Heart left ventricle (tissue), 16 donors: Measurements from ENCODE around the gene ATP5PB. TPM values are rescaled to one million over a fixed set of nuclear protein-coding genes. Genes with fewer than 3 reads are reported as not detected.

Experiments used
- ATAC-seq, 4 donors: fragments of 200-7000 bp; cut with Tn5 transposase; one replicate each; pipeline ENCODE4 v1.9.1; 2020 to 2022; ENCODE audit warnings: moderate library complexity in 4 of 4, mild to moderate bottlenecking in 3 of 4, moderate number of reproducible peaks in 1 of 4
- DNase-seq, 5 donors: peaks; one replicate each; pipeline ENCODE4 v3.0.0-alpha.2; 2020
- H3K27ac ChIP-seq, 12 donors: fragments of 200-600 bp; sonication (generic) in 4 of 12; one replicate each; pipeline versions ENCODE4 v1.5.0 to v1.8.0; 2016 to 2022; ENCODE audit warnings: mild to moderate bottlenecking in 2 of 12
- H3K27me3 ChIP-seq, 9 donors: fragments of 200-600 bp; sonication (generic) in 2 of 9; one replicate each; pipeline versions ENCODE4 v1.5.1 to v1.8.0; 2016 to 2022; ENCODE audit warnings: mild to moderate bottlenecking in 3 of 9
- H3K36me3 ChIP-seq, 9 donors: fragments of 200-600 bp; sonication (generic) in 2 of 9; one replicate each; pipeline versions ENCODE4 v1.5.0 to v1.8.0; 2018 to 2022; ENCODE audit warnings: mild to moderate bottlenecking in 2 of 9
- H3K4me1 ChIP-seq, 12 donors: fragments of 200-600 bp; sonication (generic) in 4 of 12; one replicate each; pipeline versions ENCODE4 v1.5.0 to v1.8.0; 2016 to 2022; ENCODE audit warnings: mild to moderate bottlenecking in 3 of 12
- H3K4me3 ChIP-seq, 12 donors: fragments of 200-600 bp; sonication (generic) in 4 of 12; one replicate each; pipeline versions ENCODE4 v1.5.0 to v1.8.0; 2017 to 2022; ENCODE audit warnings: mild to moderate bottlenecking in 9 of 12, moderate library complexity in 4 of 12
- H3K9me3 ChIP-seq, 12 donors: fragments of 200-600 bp; sonication (generic) in 4 of 12; one replicate each; pipeline versions ENCODE4 v1.5.0 to v1.8.0; 2016 to 2022; ENCODE audit warnings: mild to moderate bottlenecking in 1 of 12
- CTCF ChIP-seq, 12 donors: fragments of 200-600 bp; sonication (generic) in 4 of 12; IDR thresholded peaks; one replicate each; pipeline versions ENCODE4 v1.5.0 to v1.8.0; 2018 to 2022; ENCODE audit warnings: antibody characterized with exemption in 12 of 12, mild to moderate bottlenecking in 5 of 12
- POLR2A ChIP-seq, 2 donors: fragments of 450-650 bp; IDR thresholded peaks; one replicate each; pipeline ENCODE4 v1.6.1; 2017; ENCODE audit warnings: antibody characterized with exemption in 2 of 2, mild to moderate bottlenecking in 2 of 2, moderate library complexity in 2 of 2
- WGBS, 4 donors: extraction: QIAGEN DNeasy Blood & Tissue Kit in 2 of 4; methylation state at CpG; one replicate each; pipeline versions ENCODE4 v1.1.5 to v1.1.7; 2013 to 2018; 5-methylcytosine and 5-hydroxymethylcytosine counted together
- intact Hi-C, 10 donors: fragments of 100-400 bp; cut with DNase I; formaldehyde crosslinking; loops; one replicate each; pipeline versions ENCODE4 v1.11.1 to v1.14.2; 2022
- long read RNA-seq, 3 donors: library from polyadenylated mRNA; unstranded; transcript quantifications; one replicate each; pipeline ENCODE4 v2.0.0, GENCODE V29; 2020 to 2021
- polyA plus RNA-seq, 2 donors: library from polyadenylated mRNA; stranded (reverse); fragments of 200-250 nt; gene quantifications; one replicate each; pipeline ENCODE4 v1.2.3, GENCODE V29; 2013
- total RNA-seq, 9 donors: library from RNA; depleted of rRNA in 2 of 9; stranded (reverse); fragments of >200 nt in 2 of 9; fragmentation: NEBNext Ultra II Directional in 3 of 9; extraction: Animal tissue kit (Norgen Biotek cat#: 25700) in 3 of 9; gene quantifications; one replicate each; pipeline versions ENCODE4 v1.1.0 to v1.2.4, GENCODE V29; 2016 to 2023
- donor health status: ischemic (EF 13 %, LVEDD 7.1; RV severe dilation, severe dysfunction).
- donor health status: healthy with polysubstance abuse.
- donor health status: DM: no; HTN: yes; CAD: no.
- donor health status: DM: no; HTN: no; CAD: no.
- donor health status: ischemic (EF 25% LVEDD 6.9; RV normal size, moderate dysfunction).
- donor health status: ischemic (EF 25% LVEDD 5.7; RV mildly dilated, moderate dysfunction).
- donor health status: healthy.
- donor health status: DM: yes; HTN: yes; CAD: no.
- donor health status: ischemic (EF 35%, LVEDD 5.7; RV mildly dilated, moderate dysfunction).
- donor health status: nonischemic (EF 11% LVEDD 7.7; RV severe dilation, severe dysfunction).
- donor health status: DM: yes; HTN: yes; CAD: no.
- donor health status: PGD.
- donor health status: ischemic (EF 29% LVEDD 5.4; RV normal size, mild dysfunction).
- donor health status: nonischemic (EF 23%, LVEDD 6.1; RV moderate dilation, normal function).

ATP5PB gene
- total RNA-seq (100 to 1,000 TPM; 394 to 878 (median 625) TPM), polyA plus RNA-seq (100 to 1,000 TPM; 563 to 710 TPM)
- long read RNA-seq, donor 1, transcript ATP5PB-202 (7 exons, 3,156 nt) = major isoform, 559 of 577 reads
- long read RNA-seq, donor 1, partial matches to known transcripts = 9 of 577 reads
- long read RNA-seq, donor 1, other reads (novel, unspliced or antisense) = 7 of 577 reads
- long read RNA-seq, donor 2, transcript ATP5PB-202 (7 exons, 3,156 nt) = major isoform, 1,445 of 1,499 reads
- long read RNA-seq, donor 2, transcript ATP5PB-201 (6 exons, 1,040 nt) = minor isoform, 23 of 1,499 reads
- long read RNA-seq, donor 2, partial matches to known transcripts = 9 of 1,499 reads
- long read RNA-seq, donor 2, other reads (novel, unspliced or antisense) = 22 of 1,499 reads
- long read RNA-seq, donor 3, transcript ATP5PB-202 (7 exons, 3,156 nt) = major isoform, 292 of 300 reads
- long read RNA-seq, donor 3, partial matches to known transcripts = 2 of 300 reads
- long read RNA-seq, donor 3, other reads (novel, unspliced or antisense) = 5 of 300 reads

- peak within 1 kb of the TSS; percentile 76 to 96 (median 90) for H3K27ac ChIP-seq
- TF ChIP-seq POLR2A (IDR thresholded peaks at IDR 0.05) (no peak), CTCF (IDR thresholded peaks at IDR 0.05) (peak in 1 of 12 donors; percentile 21)
- peaks cover 5 to 65% (median 46%) of the 10 kb centered on the region in 12 donors for H3K4me1 ChIP-seq
- no peaks in the 10 kb centered on the region for H3K9me3 ChIP-seq
- peak within 1 kb of the TSS; percentile 58 to 96 (median 85) for H3K4me3 ChIP-seq
- ATAC-seq (peak; percentile 93 to 96 (median 94)), DNase-seq (peak; percentile 93 to 97 (median 96))
- no peaks in the 10 kb centered on the region for H3K27me3 ChIP-seq
- H3K36me3 ChIP-seq = peaks cover 2 to 61% (median 54%) of the 10 kb centered on the region in 9 donors
- intact Hi-C loops = loop anchor here in 2 of 10 donors (2.0 to 5.0 kb wide), 2 partner anchors 60 to 307 kb away; partner anchors contain the start of genes CEPT1 (in 1 of the 2) and DRAM2 (in 1 of the 2)
- WGBS, 4 donors = 0 to 2% (median 1%) methylated on average over 34 to 54 of the region's 54 CpGs
These were observed at the start of gene ATP5PB, which contains the start of gene WDR77 for GRCh38 chr1:111448918-111449702. TSS of gene ATP5PB (plus strand) at chr1:111449464. CDS start at chr1:111449542, 78 bp downstream. TSS of gene WDR77 (minus strand) at chr1:111449256. CDS start at chr1:111449169, 87 bp downstream.

- no peaks in the 10 kb centered on the region for H3K4me1 ChIP-seq
- TF ChIP-seq POLR2A (IDR thresholded peaks at IDR 0.05) (no peak), CTCF (IDR thresholded peaks at IDR 0.05) (peak; percentile 53 to 82 (median 69))
- no peaks in the 10 kb centered on the region for H3K36me3 ChIP-seq
- peaks cover 0 to 3% (median 0%) of the 10 kb centered on the region in 9 donors for H3K27me3 ChIP-seq
- H3K4me3 ChIP-seq = no peak overlapping the region
- 27 to 33% (median 32%) methylated on average over 9 of the region's 9 CpGs for WGBS, 4 donors
- intact Hi-C loops = loop anchor here (1.0 to 5.0 kb wide), 4 partner anchors 177 to 368 kb away; no protein-coding TSS in a partner anchor
- no peak overlapping the region for H3K27ac ChIP-seq
- no peak for ATAC-seq
- DNase-seq = peak in 3 of 5 donors; percentile 26 to 32 (median 29)
- peaks cover 0 to 9% (median 0%) of the 10 kb centered on the region in 12 donors for H3K9me3 ChIP-seq
These were observed 49.3 kb upstream of the ATP5PB start for GRCh38 chr1:111399792-111400610.

- Histone ChIP-seq H3K36me3 (no peaks in the 10 kb centered on the region), H3K27me3 (peaks cover 0 to 3% (median 0%) of the 10 kb centered on the region in 9 donors), H3K4me1 (peaks cover 0 to 15% (median 4%) of the 10 kb centered on the region in 12 donors), H3K27ac (no peak overlapping the region), H3K9me3 (peaks cover 0 to 9% (median 0%) of the 10 kb centered on the region in 12 donors), H3K4me3 (no peak overlapping the region)
- DNase-seq = no peak
- intact Hi-C loops = loop anchor here in 3 of 10 donors (5.0 kb wide), 2 partner anchors 180 to 370 kb away; no protein-coding TSS in a partner anchor
- no peak for TF ChIP-seq CTCF (IDR thresholded peaks at IDR 0.05)
- no peak for TF ChIP-seq POLR2A (IDR thresholded peaks at IDR 0.05)
- no peak for ATAC-seq
- 85 to 88% (median 86%) methylated on average over 5 of the region's 5 CpGs for WGBS, 4 donors
These were observed 47.2 kb upstream of the ATP5PB start for GRCh38 chr1:111402083-111402482.
